Measurements from ENCODE around the gene SPOUT1. TPM values are rescaled to one million over a fixed set of nuclear protein-coding genes. Genes with fewer than 3 reads are reported as not detected.

The SPOUT1 gene
- total and polyA plus RNA-seq, 7 donors = 9.5 to 33.0 (median 18.3) TPM

DNA sequence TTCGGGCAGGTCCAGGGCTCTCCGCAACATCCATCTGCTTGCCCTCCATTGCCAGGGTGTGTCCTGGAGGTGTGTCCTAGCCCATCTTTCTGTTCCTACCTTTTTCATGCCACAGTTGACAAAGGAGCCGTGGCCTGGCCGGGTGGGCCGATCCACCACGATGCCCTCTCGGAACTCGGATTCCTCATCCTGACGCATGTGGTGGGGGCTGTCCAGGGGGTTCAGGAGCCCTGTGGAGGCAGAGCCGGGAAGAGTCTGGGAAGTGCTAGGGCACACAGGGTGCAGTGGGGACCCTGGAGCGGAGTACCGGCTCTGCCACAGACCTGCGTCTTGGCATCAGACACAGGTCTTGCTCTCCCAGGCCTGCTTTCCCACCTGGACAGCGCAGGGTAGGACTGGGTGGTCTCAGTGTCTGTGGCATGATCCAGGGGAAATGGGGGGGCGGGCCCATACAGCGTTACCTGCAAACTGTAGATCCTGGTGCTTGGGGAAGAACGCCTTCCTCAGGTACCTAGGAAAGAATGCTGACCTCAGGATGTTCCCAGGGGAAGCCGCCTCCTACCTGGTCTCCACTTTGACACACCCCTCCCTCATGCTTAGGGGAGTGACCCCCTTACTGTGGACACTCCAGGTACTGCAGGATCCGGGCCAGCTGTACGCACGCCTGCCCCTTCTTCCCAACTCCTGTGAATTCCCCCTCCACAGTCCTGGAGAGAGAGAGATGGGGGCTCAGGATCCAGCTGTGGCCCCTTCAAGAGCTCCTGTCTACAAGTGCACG, 3.5 kb downstream of the SPOUT1 start:
- intact Hi-C loops (cut with DNase I) = no loop called here
- ATAC-seq (no peak), DNase-seq (no peak)
- H3K4me1 ChIP-seq = peaks cover 13% of the 10 kb centered on the region
- H3K9me3 ChIP-seq = no peaks in the 10 kb centered on the region
- H3K27ac ChIP-seq = no peak overlapping the region
- H3K36me3 ChIP-seq (ENCODE audit: insufficient read depth in 1 of 2, low read depth in 1 of 2) = peaks cover 0 to 65% of the 10 kb centered on the region in 2 donors
- TF ChIP-seq, protein P1, sequence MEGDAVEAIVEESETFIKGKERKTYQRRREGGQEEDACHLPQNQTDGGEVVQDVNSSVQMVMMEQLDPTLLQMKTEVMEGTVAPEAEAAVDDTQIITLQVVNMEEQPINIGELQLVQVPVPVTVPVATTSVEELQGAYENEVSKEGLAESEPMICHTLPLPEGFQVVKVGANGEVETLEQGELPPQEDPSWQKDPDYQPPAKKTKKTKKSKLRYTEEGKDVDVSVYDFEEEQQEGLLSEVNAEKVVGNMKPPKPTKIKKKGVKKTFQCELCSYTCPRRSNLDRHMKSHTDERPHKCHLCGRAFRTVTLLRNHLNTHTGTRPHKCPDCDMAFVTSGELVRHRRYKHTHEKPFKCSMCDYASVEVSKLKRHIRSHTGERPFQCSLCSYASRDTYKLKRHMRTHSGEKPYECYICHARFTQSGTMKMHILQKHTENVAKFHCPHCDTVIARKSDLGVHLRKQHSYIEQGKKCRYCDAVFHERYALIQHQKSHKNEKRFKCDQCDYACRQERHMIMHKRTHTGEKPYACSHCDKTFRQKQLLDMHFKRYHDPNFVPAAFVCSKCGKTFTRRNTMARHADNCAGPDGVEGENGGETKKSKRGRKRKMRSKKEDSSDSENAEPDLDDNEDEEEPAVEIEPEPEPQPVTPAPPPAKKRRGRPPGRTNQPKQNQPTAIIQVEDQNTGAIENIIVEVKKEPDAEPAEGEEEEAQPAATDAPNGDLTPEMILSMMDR (IDR thresholded peaks at IDR 0.05) = no peak
- 91 to 94% (median 91%) methylated on average over 21 to 22 of the region's 22 CpGs for WGBS, 3 donors
- no peaks in the 10 kb centered on the region for H3K27me3 ChIP-seq (ENCODE audit: insufficient read depth in 3 of 3, low read length in 2 of 3)
- no peak overlapping the region for H3K4me3 ChIP-seq

DNA sequence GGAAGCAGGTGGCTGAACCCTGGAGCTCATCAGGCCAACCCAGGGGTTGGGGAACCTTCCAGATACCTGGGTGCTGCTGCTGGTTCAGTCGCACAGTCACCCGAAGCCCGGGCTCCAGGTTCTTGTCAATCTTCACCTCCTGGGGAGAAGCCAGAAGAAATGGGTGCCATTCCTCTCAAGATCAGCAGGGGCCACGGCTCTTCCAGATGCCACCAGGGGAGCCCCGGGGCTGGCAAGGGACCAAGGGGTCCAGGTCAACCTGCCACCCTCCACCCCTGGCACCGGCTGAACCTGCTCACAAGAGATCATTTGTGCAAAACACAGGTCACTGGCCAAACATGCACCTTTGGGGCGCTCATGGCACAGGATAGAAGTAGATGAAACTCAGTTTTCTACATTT, 4.7 kb downstream of the SPOUT1 start:
- ATAC-seq (no peak), DNase-seq (peak in 1 of 2 donors; percentile 52)
- peaks cover 0 to 75% of the 10 kb centered on the region in 2 donors for H3K36me3 ChIP-seq (ENCODE audit: insufficient read depth in 1 of 2, low read depth in 1 of 2)
- intact Hi-C loops (cut with DNase I) = no loop called here
- H3K4me3 ChIP-seq = no peak overlapping the region
- H3K27me3 ChIP-seq (ENCODE audit: insufficient read depth in 3 of 3, low read length in 2 of 3) = no peaks in the 10 kb centered on the region
- WGBS, 3 donors = 69 to 88% (median 78%) methylated on average over 7 of the region's 7 CpGs
- peaks cover 13% of the 10 kb centered on the region for H3K4me1 ChIP-seq
- H3K9me3 ChIP-seq = no peaks in the 10 kb centered on the region
- TF ChIP-seq, protein P1 (IDR thresholded peaks at IDR 0.05) = no peak
- no peak overlapping the region for H3K27ac ChIP-seq

- no peaks in the 10 kb centered on the region for H3K9me3 ChIP-seq
- TF ChIP-seq, protein P1 (IDR thresholded peaks at IDR 0.05) = no peak
- H3K27me3 ChIP-seq (ENCODE audit: insufficient read depth in 3 of 3, low read length in 2 of 3) = no peaks in the 10 kb centered on the region
- H3K4me3 ChIP-seq = no peak overlapping the region
- no peak overlapping the region for H3K27ac ChIP-seq
- H3K36me3 ChIP-seq (ENCODE audit: insufficient read depth in 1 of 2, low read depth in 1 of 2) = peaks cover 0 to 75% of the 10 kb centered on the region in 2 donors
- peaks cover 20% of the 10 kb centered on the region for H3K4me1 ChIP-seq
- peak in 1 of 2 donors; percentile 44 for DNase-seq
- 80 to 89% (median 82%) methylated on average over 12 of the region's 12 CpGs for WGBS, 3 donors
- intact Hi-C loops (cut with DNase I) = no loop called here
- no peak for ATAC-seq
Observed at GRCh38 chr9:128823903-128824406, 5.6 kb downstream of the SPOUT1 start.

- intact Hi-C loops (cut with DNase I) = no loop called here
- no peaks in the 10 kb centered on the region for H3K9me3 ChIP-seq
- H3K36me3 ChIP-seq (ENCODE audit: insufficient read depth in 1 of 2, low read depth in 1 of 2) = peaks cover 0 to 75% of the 10 kb centered on the region in 2 donors
- no peak overlapping the region for H3K4me3 ChIP-seq
- TF ChIP-seq, protein P1 (IDR thresholded peaks at IDR 0.05) = no peak
- H3K27me3 ChIP-seq (ENCODE audit: insufficient read depth in 3 of 3, low read length in 2 of 3) = no peaks in the 10 kb centered on the region
- ATAC-seq = no peak
- no peak overlapping the region for H3K27ac ChIP-seq
- H3K4me1 ChIP-seq = peaks cover 16% of the 10 kb centered on the region
- WGBS, 3 donors = 79 to 90% (median 83%) methylated on average over 16 to 19 of the region's 19 CpGs
- peak in 1 of 2 donors; percentile 48 for DNase-seq
Observed at GRCh38 chr9:128823362-128823902, 6.2 kb downstream of the SPOUT1 start.
